Posterior vena cava (tissue), 2 donors: ENCODE results near the gene FAM3D. TPM values are rescaled to one million over a fixed set of nuclear protein-coding genes. Genes with fewer than 3 reads are reported as not detected.
"Not testable (repeated sequence)": the region's sequence is repeated elsewhere in the genome, so short reads cannot be mapped to it uniquely, and the experiment has no call there.

Experiments used
- DNase-seq: peaks from one replicate; pipeline ENCODE4 v3.0.0-alpha.2; 2020; ENCODE audit warnings: low spot score
- intact Hi-C, 2 donors: fragments of 100-400 bp; cut with DNase I; formaldehyde crosslinking; loops; one replicate each; pipeline versions ENCODE4 v1.14.1 to v1.14.2; 2022 to 2023
- long read RNA-seq, 2 donors: library from polyadenylated mRNA; unstranded; transcript quantifications; one replicate each; pipeline ENCODE4 v2.0.0, GENCODE V29; 2020 to 2021
- total RNA-seq, 2 donors: library from RNA; stranded (reverse); fragmentation: NEBNext Ultra II Directional; extraction: Animal tissue kit (Norgen Biotek cat#: 25700); gene quantifications; one replicate each; pipeline ENCODE4 v1.2.1, GENCODE V29; 2021
- donor health status: DM: yes; HTN: yes; CAD: no.
- donor health status: DM: yes; HTN: yes; CAD: no.

FAM3D gene, protein sequence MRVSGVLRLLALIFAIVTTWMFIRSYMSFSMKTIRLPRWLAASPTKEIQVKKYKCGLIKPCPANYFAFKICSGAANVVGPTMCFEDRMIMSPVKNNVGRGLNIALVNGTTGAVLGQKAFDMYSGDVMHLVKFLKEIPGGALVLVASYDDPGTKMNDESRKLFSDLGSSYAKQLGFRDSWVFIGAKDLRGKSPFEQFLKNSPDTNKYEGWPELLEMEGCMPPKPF
- not detected for total RNA-seq
- long read RNA-seq, donor 1, result 0 reads
- long read RNA-seq, donor 2, result 0 reads

DNA sequence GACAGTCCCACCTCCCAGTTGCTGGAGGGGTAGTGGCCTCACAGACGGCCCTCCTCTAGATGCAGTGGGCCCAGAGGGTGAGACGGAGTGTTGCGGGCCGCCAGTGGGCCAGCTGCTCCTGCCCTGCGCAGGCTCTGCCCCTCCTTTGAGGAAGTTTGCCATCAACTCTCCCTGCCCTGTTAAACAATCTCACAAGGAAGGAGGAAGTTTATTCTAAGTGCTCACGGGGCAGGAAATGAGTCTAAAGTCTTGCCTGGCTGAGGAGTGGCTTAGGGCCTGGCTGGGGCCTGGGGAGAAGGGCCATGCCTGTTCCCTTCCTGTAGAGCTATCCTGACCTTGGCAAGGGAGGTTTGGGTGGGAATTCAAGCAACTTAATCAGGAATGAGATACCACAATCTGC lies at the start of gene FAM3D:
TSS of gene FAM3D (minus strand) at position 92 of the 400 bp plus-strand sequence. CDS start 11,211 bp downstream, outside the sequence.
- DNase-seq, result no peak
- intact Hi-C loops, result no loop called here

DNA sequence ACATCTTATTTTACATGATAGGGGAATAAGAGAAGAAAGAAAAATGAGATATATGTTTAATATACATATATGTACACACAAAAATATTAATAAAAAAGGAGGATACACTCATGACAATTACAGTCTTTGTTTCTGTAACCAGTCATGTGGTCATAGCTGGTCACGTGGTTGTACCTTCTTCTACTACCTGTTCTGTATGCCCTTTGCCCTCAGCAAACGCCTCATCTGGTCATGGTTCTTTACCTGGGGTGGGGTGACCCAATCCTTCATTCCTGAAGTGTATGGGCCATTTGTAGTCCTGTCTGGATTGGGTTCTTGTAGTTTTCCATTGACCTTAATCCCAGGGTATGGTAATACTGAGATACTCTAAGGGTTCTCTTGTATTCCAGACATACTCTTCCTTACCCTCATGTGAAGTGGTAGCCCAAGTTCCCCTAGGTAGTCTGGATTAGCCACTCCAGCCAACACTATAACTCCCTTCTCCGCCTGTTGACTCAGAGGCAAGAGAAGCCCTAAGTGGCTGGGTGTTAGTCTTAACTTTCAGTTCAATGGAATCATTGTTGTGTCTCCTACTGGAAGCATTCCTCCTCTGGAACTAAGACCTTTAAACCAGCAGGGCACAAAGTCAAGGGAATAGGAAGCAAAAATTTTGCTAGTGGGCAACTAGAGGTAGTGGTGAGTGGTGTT lies 47.3 kb upstream of the FAM3D start:
- intact Hi-C loops, result no loop called here
- no peak for DNase-seq

DNA sequence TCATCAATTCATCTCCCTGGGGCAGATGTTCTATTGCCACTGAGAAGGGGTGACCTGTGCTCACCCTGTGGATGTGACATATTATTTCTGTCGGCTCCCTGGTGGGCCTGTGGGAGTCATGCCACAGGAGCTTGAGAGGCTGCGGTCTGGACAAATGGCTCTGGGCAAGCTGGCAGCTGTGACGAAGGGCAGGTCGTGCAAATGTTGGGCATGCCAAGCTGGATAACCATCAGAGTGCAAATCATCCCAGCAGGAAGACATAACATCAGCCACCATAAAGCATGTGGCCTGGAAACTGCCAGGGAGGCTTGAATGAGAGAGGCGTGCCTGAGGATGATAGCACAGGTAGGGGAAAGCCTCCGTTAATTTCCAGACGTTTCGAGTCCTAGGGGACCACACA lies 45.3 kb upstream of the FAM3D start:
- no peak for DNase-seq
- intact Hi-C loops, result no loop called here

DNA sequence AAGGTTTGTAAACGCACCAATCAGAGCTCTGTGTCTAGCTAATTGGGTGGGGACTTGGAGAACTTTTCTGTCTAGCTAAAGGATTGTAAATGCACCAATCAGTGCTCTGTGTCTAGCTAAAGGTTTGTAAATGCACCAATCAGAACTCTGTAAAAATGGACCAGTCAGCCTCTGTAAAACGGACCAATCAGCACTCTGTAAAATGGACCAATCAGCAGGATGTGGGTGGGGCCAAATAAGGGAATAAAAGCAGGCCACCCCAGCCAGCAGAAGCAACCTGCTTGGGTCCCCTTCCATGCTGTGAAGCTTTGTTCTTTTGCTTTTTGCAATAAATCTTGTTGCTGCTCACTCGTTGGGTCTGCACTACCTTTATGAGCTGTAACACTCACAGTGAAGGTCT lies 42.4 kb upstream of the FAM3D start:
- DNase-seq, intact Hi-C loops: not testable (repeated sequence)

DNA sequence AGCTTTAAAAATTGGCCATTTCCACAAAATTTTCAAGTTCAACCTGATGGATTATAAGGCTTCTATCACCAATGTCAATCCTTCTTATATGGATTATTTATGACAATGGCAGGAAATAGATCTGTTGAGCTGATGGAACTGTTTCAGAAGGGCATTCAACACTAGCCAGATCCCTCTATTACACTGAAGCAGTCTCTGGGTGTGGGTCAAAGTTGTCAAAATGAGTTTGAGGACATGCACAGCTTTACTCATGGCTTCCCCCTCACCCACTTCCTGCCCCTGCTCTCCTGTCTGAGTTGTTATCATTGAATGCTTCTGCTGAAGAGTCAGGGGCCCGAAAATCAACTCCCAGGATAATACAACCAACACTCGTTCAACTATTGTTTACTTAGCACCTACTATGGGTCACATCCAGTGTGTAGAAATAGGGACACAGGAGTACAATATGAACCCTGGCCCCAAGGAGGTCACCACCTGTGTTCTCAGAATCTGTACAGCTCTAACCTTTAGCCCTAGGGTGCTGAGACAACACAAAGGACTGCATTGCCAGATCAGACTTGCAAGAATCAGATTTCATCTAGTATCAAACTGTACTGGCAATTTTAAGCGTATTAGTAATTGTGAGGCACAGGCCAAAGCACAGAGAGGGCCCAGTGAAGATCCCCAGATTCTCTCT lies 41.7 kb upstream of the FAM3D start:
- intact Hi-C loops, result no loop called here
- DNase-seq, result no peak

DNA sequence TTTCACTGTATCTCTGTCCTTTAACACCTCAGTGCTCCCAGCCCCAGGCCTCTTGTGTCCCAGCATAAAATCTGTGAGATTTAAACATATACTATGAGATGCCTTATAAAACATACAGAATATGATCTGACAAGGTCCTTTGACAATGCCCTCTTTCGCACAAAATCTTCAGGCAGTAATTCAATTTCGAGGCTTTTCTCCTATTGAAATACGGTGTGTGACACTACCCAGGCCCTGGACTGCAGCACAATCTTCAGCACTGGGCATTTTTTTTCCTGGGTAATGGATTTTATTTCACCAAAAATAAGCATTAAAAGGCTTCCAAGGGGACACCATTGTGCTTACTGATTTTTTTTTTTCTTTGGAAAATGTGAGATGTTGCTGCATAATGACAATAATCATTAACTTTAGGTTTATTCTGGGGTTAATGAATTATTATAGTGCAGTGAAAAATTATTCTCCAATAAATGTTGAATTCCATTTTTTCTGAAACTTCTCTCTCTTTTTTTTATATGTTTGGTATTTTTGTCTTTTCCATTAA lies 40.9 kb upstream of the FAM3D start:
- no peak for DNase-seq
- intact Hi-C loops, result no loop called here

DNA sequence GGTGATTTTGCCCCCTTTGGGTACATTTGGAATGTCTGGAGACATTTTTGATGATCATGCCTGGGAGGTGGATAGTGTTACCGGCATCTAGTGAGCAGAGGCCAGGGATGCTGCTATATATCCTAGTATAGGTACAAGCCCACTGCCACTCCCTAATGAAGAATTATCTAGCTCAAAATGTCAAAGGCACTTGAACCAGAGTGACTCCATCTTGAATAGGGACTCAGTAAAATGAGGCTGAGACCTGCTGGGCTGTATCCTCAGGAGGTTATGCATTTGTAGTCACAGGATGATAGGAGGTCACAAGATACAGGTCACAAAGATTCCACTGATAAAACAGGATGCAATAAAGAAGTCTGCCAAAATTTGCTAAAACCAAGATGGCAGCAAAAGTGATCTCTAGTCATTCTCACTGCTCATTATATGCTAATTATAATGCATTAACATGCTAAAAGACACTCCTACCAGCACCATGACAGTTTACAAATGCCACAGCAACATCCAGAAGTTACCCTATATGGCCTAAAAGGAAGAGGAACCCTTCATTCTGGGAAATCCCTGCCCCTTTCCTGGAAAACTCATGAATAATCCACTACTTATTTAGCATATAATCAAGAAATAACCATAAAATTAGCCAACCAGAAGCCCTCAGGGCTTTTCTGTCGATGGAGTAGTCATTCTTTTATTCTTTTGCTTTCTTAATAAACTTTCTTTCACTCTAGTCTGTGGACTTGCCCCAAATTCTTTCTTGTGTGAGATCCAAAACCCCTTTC lies 40.0 kb upstream of the FAM3D start:
- no peak for DNase-seq
- intact Hi-C loops, result no loop called here

DNA sequence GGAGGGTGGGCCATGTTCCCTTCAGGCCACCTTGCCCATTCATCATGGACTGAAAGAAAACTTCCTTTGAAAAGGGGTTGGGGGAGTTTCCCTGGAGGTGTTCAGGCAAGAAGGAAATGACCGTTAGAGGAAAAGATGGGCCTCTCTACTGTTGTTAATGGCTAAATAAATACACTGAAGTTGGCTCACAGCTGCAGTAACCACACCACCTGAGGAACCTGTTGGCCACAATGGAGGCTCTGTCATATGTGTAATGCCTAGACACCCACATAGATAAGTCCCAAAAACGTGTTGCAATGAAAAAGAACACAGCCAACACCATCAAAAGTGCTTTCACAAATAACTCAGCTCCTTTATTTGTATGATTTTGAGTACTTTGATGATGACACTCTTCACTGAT lies 38.2 kb upstream of the FAM3D start:
- no peak for DNase-seq
- intact Hi-C loops, result no loop called here

DNA sequence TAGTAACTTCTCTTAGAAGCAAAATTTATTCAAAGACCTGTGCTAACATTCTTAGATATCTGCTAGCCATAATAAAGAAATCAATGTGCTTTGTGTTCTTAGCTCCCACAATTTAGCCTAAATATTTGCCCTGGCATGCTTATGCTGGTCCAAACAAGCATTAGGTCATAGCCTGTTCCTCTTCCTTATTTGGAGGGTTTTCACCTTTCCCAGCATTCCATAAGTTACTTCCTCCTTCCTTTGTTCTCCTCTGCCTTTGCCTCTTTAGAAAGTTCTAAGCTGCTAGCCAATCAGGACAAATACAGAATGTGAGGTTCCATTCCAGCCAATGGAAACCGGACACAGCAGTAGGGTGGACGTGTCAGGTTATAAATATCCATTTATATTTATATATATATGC lies 37.7 kb upstream of the FAM3D start:
- intact Hi-C loops, DNase-seq: not testable (repeated sequence)

DNA sequence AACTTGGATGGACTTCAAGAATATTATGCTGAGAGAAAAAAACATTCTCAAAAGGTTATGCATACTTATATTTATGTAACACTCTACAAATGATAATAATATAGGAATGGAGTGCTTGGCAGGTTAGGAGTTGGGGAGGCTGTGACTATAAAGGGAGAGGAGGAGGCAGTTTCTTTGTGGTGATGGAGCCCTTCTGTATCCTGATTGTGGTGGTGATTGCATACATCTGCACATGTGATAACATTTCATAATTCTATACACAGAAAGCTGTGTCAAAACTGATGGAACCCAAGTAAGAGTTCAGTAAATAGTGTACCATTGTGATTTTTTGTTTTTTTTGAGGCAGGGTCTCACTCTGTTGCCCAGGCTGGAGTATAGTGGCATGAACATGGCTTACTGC lies 31.7 kb upstream of the FAM3D start:
- intact Hi-C loops, result no loop called here
- no peak for DNase-seq

DNA sequence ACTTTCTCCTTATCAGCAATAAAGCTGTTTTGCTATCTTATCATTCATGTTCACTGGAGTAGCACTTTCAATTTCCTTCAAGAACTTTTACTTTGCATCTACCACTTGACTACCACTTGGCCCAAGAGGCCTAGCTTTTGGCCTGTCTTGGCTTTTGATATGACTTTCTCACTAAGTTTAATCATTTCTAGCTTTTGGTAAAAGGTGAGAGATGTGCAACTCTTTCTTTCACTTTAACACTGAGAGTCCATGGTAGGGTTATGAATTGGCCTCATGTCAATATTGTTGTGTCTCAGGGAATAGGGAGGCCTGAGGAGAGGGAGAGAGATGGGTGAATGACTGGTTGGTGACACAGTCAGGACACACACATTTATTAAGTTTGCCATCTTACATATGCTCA lies 31.0 kb upstream of the FAM3D start:
- intact Hi-C loops, result no loop called here
- no peak for DNase-seq

DNA sequence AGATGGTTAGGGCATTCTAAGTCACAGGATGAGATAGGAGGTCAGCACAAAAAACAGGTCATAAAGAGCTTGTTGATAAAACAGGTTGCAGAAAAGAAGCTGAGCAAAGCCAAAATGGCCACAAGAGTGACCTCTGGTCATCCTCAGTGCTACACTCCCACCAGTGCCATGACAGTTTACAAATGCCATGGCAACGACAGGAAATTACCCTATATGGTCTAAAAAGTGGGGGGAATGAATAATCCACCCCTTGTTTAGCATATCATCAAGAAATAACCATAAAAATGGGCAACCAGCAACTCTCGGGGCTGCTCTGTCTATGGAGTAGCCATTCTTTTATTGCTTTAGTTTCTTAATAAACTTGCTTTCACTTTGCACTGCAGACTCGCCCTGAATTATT lies 30.2 kb upstream of the FAM3D start:
- intact Hi-C loops, DNase-seq: not testable (repeated sequence)

DNA sequence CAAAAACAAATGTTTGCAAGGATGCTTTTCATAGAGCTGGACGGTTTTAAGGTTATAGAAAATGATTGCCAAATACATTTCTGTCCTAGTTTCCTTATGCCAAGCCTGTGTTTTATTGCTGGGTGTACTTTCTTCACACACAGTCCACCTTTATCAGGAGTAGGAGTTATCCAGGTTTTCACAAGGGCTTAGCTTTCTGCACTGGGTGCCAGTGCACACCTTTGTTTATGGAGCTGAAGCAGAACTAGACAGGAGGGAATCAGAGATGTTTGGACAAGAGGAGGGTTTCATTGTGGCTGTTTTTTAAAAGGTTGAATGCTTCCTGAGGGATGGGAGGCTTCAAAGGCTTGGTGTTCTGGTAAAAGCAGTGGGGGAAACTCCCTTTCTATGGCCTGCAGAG lies 29.5 kb upstream of the FAM3D start:
- intact Hi-C loops, result no loop called here
- DNase-seq, result no peak

DNA sequence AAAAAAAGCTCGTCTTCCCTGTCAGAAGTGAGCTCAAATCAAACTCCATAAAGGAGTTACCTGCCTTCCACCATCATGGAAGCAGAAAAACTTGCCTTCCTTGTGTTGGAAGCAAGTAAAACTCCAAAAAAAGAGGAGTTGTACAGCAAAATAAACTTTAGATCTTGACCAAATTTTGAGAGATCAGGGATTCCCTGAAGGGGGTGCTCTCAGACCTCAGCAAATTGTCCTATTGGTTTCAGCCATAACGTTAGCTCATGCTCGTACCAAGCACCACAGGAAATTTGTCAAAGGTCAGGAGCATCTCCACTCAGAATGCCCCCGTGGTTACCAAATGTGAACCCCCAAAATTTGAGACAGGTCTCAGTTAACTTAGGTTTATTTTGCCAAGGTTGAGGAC lies 28.7 kb upstream of the FAM3D start:
- intact Hi-C loops, DNase-seq: not testable (repeated sequence)

DNA sequence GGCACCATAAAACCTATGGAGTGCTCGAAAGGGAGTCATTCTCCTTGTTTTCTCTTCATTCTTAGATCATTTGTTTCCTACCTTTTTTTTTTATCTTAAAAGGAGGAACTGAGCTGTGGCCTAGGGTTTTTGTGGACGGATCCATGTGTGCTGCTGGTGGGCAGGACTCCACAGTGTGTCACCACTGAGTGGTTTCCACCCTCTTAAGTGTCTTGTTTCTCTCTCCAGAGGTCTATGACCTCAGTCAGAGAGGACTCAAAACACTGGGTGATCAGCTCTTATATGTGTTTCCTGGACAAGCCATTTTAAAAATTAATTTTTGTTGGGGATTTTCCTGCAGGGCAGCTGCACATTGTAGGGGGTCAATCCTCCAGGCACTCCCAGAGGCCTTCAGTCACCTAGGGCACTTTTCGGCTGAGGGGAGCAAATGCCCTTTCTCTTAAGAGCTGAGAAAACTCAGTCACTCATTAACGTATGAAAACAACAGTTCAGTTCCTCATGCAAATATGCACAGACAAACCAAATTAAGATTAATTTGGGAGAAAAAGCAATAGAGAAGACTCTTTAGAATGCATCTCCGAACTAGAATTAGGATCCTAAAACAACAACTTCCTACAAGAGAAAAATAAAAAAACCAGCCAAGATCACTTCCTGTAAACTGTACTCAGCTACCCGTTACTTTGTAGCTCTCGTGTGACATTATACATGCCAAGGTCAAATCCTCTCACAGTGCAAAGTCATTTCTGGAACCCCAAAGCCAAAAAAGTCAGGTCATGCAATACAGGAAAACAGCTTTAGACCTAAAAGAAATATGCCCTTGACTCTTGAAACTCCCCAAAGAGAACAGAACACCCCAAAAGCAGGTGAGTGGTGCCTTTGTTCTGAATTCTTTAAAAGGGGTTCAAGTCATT lies 27.6 kb upstream of the FAM3D start:
- intact Hi-C loops, result no loop called here
- no peak for DNase-seq

DNA sequence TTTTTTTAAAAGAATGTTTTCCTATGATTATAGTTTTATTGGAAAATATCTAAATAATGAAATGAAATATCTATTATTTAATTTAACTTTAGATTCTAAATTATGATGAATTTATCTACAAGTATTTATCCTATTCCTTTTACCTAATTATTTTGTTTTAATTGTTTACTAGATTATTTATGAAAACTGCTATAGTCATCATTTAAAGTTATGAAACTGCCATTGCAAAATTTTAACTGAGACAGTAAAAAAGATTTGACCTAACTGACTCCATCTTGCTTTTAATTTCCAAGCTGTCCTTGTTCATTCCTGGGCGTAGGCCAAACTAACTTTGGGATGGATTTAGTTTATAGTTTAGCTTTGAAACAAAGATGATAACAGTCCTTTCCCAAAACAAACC lies 25.9 kb upstream of the FAM3D start:
- no peak for DNase-seq
- intact Hi-C loops, result no loop called here

DNA sequence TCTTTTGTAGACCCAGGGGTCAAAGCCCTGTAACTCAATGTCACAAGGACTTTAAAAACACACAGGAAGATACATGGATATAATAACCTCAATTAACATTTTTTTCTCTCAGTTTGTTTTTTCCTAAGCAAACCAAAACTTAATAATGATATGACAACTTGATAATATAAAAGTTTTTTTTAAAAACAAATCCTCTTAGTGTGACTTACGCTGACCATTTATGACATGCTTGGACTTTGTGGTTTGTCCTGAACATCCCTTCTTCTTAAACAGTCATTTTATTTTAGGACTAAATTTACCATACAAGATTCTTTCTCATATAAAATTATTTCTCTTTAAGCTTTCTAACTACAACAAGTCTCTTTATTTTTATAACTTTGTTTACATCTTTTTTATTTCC lies 25.4 kb upstream of the FAM3D start:
- no peak for DNase-seq
- intact Hi-C loops, result no loop called here

DNA sequence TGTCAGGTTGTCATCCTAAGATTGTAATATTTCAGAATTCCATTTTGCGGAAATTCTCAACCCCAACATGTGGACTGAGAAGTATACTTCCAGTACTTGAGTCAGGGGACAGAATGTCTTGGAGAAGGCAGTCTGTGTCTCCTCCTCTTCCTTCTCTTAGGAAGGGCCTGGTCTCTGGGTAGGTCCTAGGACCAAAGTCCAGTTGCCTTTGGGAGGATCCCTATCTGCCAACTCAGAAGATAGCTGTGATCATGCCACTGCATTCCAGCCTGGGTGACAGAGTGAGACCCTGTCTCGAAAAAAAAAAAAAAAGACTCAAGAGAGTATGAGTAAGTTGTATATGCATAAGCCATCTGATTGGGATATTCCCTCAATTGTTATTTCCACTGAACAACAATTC lies 23.9 kb upstream of the FAM3D start:
- DNase-seq, result no peak
- intact Hi-C loops, result no loop called here

DNA sequence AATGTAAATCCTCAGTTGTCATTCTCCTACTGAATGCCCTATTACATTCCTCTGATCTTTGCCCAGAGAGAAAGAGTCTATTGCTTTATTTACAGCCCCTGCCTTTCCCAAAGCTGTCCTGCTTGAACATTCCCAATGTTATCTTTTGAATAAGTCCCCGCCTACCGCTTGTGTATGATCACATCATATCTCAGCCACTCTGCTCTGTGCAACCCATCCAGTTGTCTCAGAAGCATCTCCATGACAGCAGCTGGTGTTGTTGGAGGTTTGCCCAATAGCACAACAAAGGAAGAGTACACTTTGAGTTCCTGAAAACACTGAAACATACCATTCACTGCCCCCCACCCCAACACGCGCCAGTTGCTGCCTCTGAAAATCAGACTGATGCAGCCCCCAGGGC lies 22.0 kb upstream of the FAM3D start:
- DNase-seq, result no peak

More for the DNA sequence above, 22.0 kb upstream of the FAM3D start:
- intact Hi-C loops, result no loop called here
